GM19351 (cell line): ENCODE results near the gene ASB5.

Experiments used
- ATAC-seq: cut with Tn5 transposase; IDR thresholded peaks from one replicate; pipeline ENCODE4 v1.9.1; 2021; ENCODE audit warnings: mild to moderate bottlenecking, moderate library complexity; ENCODE audit not compliant: unreplicated experiment

Gene ASB5

GRCh38 chr4:176185051-176185450, 84.0 kb downstream of the ASB5 start:
- ATAC-seq, result no peak
